H1 (cell line): ENCODE measurements around the gene IKZF2. TPM values are rescaled to one million over a fixed set of nuclear protein-coding genes. Genes with fewer than 3 reads are reported as not detected.

Experiments
- BACH1 ChIP-seq: IDR thresholded peaks from 2 replicates; pipeline ENCODE4 v1.6.1; 2012; ENCODE audit warnings: low read length, improper control_type of control experiment
- CHD1 ChIP-seq: IDR thresholded peaks from 2 replicates; pipeline ENCODE4 v1.6.1; 2012; ENCODE audit warnings: low read depth, low read length, improper control_type of control experiment
- CREB1 ChIP-seq: IDR thresholded peaks from 2 replicates; pipeline ENCODE4 v1.6.1; 2012; ENCODE audit warnings: inconsistent platforms
- EP300 ChIP-seq, 2 experiments: IDR thresholded peaks; 1 replicate in 1 of 2; 2 replicates in 1 of 2; pipeline ENCODE4 v1.6.1; 2011 to 2012; ENCODE audit warnings: low read depth in 2 of 2, low read length in 2 of 2, mild to moderate bottlenecking in 2 of 2, borderline replicate concordance in 1 of 2, inconsistent platforms in 1 of 2, moderate library complexity in 1 of 2
- GTF2F1 ChIP-seq: IDR thresholded peaks from 2 replicates; pipeline ENCODE4 v1.6.1; 2012; ENCODE audit warnings: low read depth, low read length, improper control_type of control experiment, borderline replicate concordance
- HDAC2 ChIP-seq, 2 experiments: fragments of 300-600 bp in 1 of 2; sonication (generic) in 1 of 2; IDR thresholded peaks; 2 replicates each; pipeline ENCODE4 v1.6.1; 2011 to 2012; ENCODE audit warnings: low read depth in 2 of 2, low read length in 2 of 2, mild to moderate bottlenecking in 2 of 2, moderate library complexity in 2 of 2, borderline replicate concordance in 1 of 2, inconsistent platforms in 1 of 2
- SIN3A ChIP-seq, 2 experiments: IDR thresholded peaks in 1 of 2; conservative IDR thresholded peaks in 1 of 2; 2 replicates each; pipeline ENCODE4 v1.6.1; 2011 to 2012; ENCODE audit warnings: low read length in 2 of 2, improper control_type of control experiment in 1 of 2, low read depth in 1 of 2, mild to moderate bottlenecking in 1 of 2
- TAF1 ChIP-seq: IDR thresholded peaks from 2 replicates; pipeline ENCODE4 v1.6.1; 2011; ENCODE audit warnings: mild to moderate bottlenecking, low read depth, low read length
- TEAD4 ChIP-seq: IDR thresholded peaks from 2 replicates; pipeline ENCODE4 v1.6.1; 2012; ENCODE audit warnings: low read depth, low read length, inconsistent platforms, mixed read lengths
- polyA plus RNA-seq, 7 experiments: library from polyadenylated mRNA; depleted of rRNA in 3 of 7; stranded (reverse) in 5 of 7; unstranded in 2 of 7; fragments of >200 nt in 5 of 7; fragments of 200-250 nt in 2 of 7; gene quantifications; 1 replicate in 5 of 7; 2 replicates in 1 of 7; 4 replicates in 1 of 7; pipeline versions ENCODE4 v1.2.1 to v1.2.3, GENCODE V29; 2011 to 2013; ENCODE audit warnings: missing spikeins in 2 of 7, mixed read lengths in 2 of 7
- total RNA-seq: library from RNA; stranded (reverse); fragmentation: NEBNext Ultra II Directional; extraction: Animal tissue kit (Norgen Biotek cat#: 25700); gene quantifications from 2 replicates; pipeline ENCODE4 v1.2.1, GENCODE V29; 2021
- TF ChIP-seq, protein P1 (sequence below): fragments of 300-600 bp; sonication (generic); IDR thresholded peaks from 2 replicates; pipeline ENCODE4 v1.7.1; 2012; ENCODE audit warnings: low read length, moderate library complexity, mild to moderate bottlenecking, inconsistent platforms; ENCODE audit not compliant: insufficient replicate concordance

Gene IKZF2
- total and polyA plus RNA-seq, 2 of the 8 experiments (the other 6 are each of a cell fraction or from before 2014, with no cell fraction given) = 1.7 to 4.4 TPM

DNA sequence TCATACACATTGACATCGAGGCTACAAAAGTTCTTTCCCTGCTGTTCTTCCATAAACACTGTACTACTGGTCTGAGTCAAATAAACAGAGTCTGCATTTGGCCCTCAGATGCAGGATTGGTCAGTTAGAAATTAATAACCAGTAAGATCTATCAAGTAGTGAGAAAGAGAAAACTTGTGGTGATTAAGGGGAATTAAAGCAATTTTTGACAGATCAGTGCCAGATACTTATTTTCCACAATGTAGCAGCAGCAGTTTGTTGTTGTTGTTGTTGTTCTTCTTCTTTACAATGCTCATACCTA is 85.0 kb downstream of the IKZF2 start (continued):
- TF ChIP-seq, protein P1, sequence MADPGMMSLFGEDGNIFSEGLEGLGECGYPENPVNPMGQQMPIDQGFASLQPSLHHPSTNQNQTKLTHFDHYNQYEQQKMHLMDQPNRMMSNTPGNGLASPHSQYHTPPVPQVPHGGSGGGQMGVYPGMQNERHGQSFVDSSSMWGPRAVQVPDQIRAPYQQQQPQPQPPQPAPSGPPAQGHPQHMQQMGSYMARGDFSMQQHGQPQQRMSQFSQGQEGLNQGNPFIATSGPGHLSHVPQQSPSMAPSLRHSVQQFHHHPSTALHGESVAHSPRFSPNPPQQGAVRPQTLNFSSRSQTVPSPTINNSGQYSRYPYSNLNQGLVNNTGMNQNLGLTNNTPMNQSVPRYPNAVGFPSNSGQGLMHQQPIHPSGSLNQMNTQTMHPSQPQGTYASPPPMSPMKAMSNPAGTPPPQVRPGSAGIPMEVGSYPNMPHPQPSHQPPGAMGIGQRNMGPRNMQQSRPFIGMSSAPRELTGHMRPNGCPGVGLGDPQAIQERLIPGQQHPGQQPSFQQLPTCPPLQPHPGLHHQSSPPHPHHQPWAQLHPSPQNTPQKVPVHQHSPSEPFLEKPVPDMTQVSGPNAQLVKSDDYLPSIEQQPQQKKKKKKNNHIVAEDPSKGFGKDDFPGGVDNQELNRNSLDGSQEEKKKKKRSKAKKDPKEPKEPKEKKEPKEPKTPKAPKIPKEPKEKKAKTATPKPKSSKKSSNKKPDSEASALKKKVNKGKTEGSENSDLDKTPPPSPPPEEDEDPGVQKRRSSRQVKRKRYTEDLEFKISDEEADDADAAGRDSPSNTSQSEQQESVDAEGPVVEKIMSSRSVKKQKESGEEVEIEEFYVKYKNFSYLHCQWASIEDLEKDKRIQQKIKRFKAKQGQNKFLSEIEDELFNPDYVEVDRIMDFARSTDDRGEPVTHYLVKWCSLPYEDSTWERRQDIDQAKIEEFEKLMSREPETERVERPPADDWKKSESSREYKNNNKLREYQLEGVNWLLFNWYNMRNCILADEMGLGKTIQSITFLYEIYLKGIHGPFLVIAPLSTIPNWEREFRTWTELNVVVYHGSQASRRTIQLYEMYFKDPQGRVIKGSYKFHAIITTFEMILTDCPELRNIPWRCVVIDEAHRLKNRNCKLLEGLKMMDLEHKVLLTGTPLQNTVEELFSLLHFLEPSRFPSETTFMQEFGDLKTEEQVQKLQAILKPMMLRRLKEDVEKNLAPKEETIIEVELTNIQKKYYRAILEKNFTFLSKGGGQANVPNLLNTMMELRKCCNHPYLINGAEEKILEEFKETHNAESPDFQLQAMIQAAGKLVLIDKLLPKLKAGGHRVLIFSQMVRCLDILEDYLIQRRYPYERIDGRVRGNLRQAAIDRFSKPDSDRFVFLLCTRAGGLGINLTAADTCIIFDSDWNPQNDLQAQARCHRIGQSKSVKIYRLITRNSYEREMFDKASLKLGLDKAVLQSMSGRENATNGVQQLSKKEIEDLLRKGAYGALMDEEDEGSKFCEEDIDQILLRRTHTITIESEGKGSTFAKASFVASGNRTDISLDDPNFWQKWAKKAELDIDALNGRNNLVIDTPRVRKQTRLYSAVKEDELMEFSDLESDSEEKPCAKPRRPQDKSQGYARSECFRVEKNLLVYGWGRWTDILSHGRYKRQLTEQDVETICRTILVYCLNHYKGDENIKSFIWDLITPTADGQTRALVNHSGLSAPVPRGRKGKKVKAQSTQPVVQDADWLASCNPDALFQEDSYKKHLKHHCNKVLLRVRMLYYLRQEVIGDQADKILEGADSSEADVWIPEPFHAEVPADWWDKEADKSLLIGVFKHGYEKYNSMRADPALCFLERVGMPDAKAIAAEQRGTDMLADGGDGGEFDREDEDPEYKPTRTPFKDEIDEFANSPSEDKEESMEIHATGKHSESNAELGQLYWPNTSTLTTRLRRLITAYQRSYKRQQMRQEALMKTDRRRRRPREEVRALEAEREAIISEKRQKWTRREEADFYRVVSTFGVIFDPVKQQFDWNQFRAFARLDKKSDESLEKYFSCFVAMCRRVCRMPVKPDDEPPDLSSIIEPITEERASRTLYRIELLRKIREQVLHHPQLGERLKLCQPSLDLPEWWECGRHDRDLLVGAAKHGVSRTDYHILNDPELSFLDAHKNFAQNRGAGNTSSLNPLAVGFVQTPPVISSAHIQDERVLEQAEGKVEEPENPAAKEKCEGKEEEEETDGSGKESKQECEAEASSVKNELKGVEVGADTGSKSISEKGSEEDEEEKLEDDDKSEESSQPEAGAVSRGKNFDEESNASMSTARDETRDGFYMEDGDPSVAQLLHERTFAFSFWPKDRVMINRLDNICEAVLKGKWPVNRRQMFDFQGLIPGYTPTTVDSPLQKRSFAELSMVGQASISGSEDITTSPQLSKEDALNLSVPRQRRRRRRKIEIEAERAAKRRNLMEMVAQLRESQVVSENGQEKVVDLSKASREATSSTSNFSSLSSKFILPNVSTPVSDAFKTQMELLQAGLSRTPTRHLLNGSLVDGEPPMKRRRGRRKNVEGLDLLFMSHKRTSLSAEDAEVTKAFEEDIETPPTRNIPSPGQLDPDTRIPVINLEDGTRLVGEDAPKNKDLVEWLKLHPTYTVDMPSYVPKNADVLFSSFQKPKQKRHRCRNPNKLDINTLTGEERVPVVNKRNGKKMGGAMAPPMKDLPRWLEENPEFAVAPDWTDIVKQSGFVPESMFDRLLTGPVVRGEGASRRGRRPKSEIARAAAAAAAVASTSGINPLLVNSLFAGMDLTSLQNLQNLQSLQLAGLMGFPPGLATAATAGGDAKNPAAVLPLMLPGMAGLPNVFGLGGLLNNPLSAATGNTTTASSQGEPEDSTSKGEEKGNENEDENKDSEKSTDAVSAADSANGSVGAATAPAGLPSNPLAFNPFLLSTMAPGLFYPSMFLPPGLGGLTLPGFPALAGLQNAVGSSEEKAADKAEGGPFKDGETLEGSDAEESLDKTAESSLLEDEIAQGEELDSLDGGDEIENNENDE = no peak
- TF ChIP-seq SIN3A (conservative IDR thresholded peaks at IDR 0.05 in 1 of 2, IDR thresholded peaks at IDR 0.05 in 1 of 2; ENCODE audit: low read depth in 1 of 2, low read length in 2 of 2) (no peak), EP300 (IDR thresholded peaks at IDR 0.05; ENCODE audit: borderline replicate concordance in 1 of 2, low read depth in 2 of 2, low read length in 2 of 2) (no peak), TEAD4 (no peak), TAF1 (no peak), BACH1 (no peak), GTF2F1 (no peak), CHD1 (no peak), HDAC2 (IDR thresholded peaks at IDR 0.05; ENCODE audit: borderline replicate concordance in 1 of 2, low read depth in 2 of 2, low read length in 2 of 2) (no peak), CREB1 (no peak)
